Subcutaneous abdominal adipose tissue (tissue), 5 donors: ENCODE data around the gene INTS13.

ENCODE experiments used
- H3K27ac ChIP-seq: one replicate; pipeline ENCODE4 v1.7.0; 2013; ENCODE audit warnings: low read depth, mild to moderate bottlenecking, inconsistent platforms, low read length, moderate library complexity
- H3K27me3 ChIP-seq, 5 donors: one replicate each; pipeline ENCODE4 v1.7.0; 2013; ENCODE audit warnings: low read length in 5 of 5, inconsistent platforms in 1 of 5; ENCODE audit not compliant: control insufficient read depth in 5 of 5, insufficient read depth in 4 of 5
- H3K36me3 ChIP-seq, 5 donors: one replicate each; pipeline ENCODE4 v1.7.0; 2013; ENCODE audit warnings: low read length in 5 of 5; ENCODE audit not compliant: control insufficient read depth in 5 of 5, insufficient read depth in 5 of 5
- H3K4me1 ChIP-seq, 5 donors: one replicate each; pipeline ENCODE4 v1.7.0; 2013; ENCODE audit warnings: low read length in 5 of 5, mild to moderate bottlenecking in 3 of 5, moderate library complexity in 1 of 5; ENCODE audit not compliant: control insufficient read depth in 5 of 5, insufficient read depth in 5 of 5
- H3K4me3 ChIP-seq, 5 donors: one replicate each; pipeline ENCODE4 v1.7.0; 2013; ENCODE audit warnings: low read length in 5 of 5, low read depth in 1 of 5
- H3K9ac ChIP-seq, 5 donors: one replicate each; pipeline ENCODE4 v1.7.0; 2013; ENCODE audit warnings: low read length in 5 of 5, mild to moderate bottlenecking in 4 of 5, moderate library complexity in 3 of 5
- H3K9me3 ChIP-seq, 5 donors: one replicate each; pipeline ENCODE4 v1.7.0; 2013; ENCODE audit warnings: low read length in 5 of 5; ENCODE audit not compliant: control insufficient read depth in 5 of 5
- donor health status: healthy.
- donor health status: healthy.
- donor health status: healthy.
- donor health status: healthy.
- donor health status: healthy.

Gene INTS13

GRCh38 chr12:26937863-26938700 lies at the start of gene INTS13, which contains the start of gene FGFR1OP2:
TSS of gene INTS13 (minus strand) at chr12:26937981. CDS start at chr12:26936803, 1,178 bp downstream.
TSS of gene FGFR1OP2 (plus strand) at chr12:26938470. CDS start at chr12:26954159, 15,689 bp downstream.
- Histone ChIP-seq H3K36me3 (peaks cover 0 to 5% (median 0%) of the 10 kb centered on the region in 5 donors), H3K9ac (peak within 1 kb of the TSS; percentile 87 to 99 (median 98)), H3K27me3 (no peaks in the 10 kb centered on the region), H3K4me3 (peak within 1 kb of the TSS; percentile 86 to 100 (median 99)), H3K9me3 (no peaks in the 10 kb centered on the region), H3K27ac (peak within 1 kb of the TSS; percentile 84), H3K4me1 (peaks cover 6 to 54% (median 48%) of the 10 kb centered on the region in 5 donors)

- Histone ChIP-seq H3K36me3 (peaks cover 17 to 24% (median 21%) of the 10 kb centered on the region in 5 donors), H3K9me3 (no peaks in the 10 kb centered on the region), H3K27ac (no peak overlapping the region), H3K9ac (no peak overlapping the region), H3K4me1 (peaks cover 0 to 4% (median 3%) of the 10 kb centered on the region in 5 donors), H3K27me3 (no peaks in the 10 kb centered on the region), H3K4me3 (no peak overlapping the region)
These were observed 45.1 kb upstream of the INTS13 start for GRCh38 chr12:26982866-26983265.

- Histone ChIP-seq H3K9me3 (no peaks in the 10 kb centered on the region), H3K4me1 (no peaks in the 10 kb centered on the region), H3K27ac (no peak overlapping the region), H3K36me3 (peaks cover 20 to 44% (median 35%) of the 10 kb centered on the region in 5 donors), H3K4me3 (no peak overlapping the region), H3K9ac (no peak overlapping the region), H3K27me3 (no peaks in the 10 kb centered on the region)
These were observed 42.0 kb upstream of the INTS13 start for GRCh38 chr12:26979733-26980132.

- no peak overlapping the region for H3K4me3 ChIP-seq
- no peak overlapping the region for H3K27ac ChIP-seq
- no peaks in the 10 kb centered on the region for H3K9me3 ChIP-seq
- no peak overlapping the region for H3K9ac ChIP-seq
- H3K27me3 ChIP-seq, result no peaks in the 10 kb centered on the region
- no peaks in the 10 kb centered on the region for H3K4me1 ChIP-seq
- H3K36me3 ChIP-seq, result peaks cover 25 to 46% (median 38%) of the 10 kb centered on the region in 5 donors
These were observed 41.0 kb upstream of the INTS13 start for GRCh38 chr12:26978801-26979200.

GRCh38 chr12:26976687-26977086 lies 38.9 kb upstream of the INTS13 start:
- no peak overlapping the region for H3K4me3 ChIP-seq
- H3K4me1 ChIP-seq, result no peaks in the 10 kb centered on the region
- H3K9me3 ChIP-seq, result no peaks in the 10 kb centered on the region
- peaks cover 32 to 45% (median 35%) of the 10 kb centered on the region in 5 donors for H3K36me3 ChIP-seq
- H3K27me3 ChIP-seq, result no peaks in the 10 kb centered on the region
- H3K27ac ChIP-seq, result no peak overlapping the region
- no peak overlapping the region for H3K9ac ChIP-seq

- Histone ChIP-seq H3K9me3 (no peaks in the 10 kb centered on the region), H3K36me3 (peaks cover 26 to 47% (median 34%) of the 10 kb centered on the region in 5 donors), H3K27me3 (no peaks in the 10 kb centered on the region), H3K27ac (no peak overlapping the region), H3K4me1 (no peaks in the 10 kb centered on the region), H3K9ac (no peak overlapping the region), H3K4me3 (no peak overlapping the region)
These were observed 34.2 kb upstream of the INTS13 start for GRCh38 chr12:26971963-26972362.

GRCh38 chr12:26970136-26970535 lies 32.4 kb upstream of the INTS13 start:
- Histone ChIP-seq H3K4me1 (no peaks in the 10 kb centered on the region), H3K36me3 (peaks cover 18 to 40% (median 24%) of the 10 kb centered on the region in 5 donors), H3K9me3 (no peaks in the 10 kb centered on the region), H3K27ac (no peak overlapping the region), H3K4me3 (no peak overlapping the region), H3K9ac (no peak overlapping the region), H3K27me3 (no peaks in the 10 kb centered on the region)

GRCh38 chr12:26966842-26967241 lies 29.1 kb upstream of the INTS13 start:
- Histone ChIP-seq H3K9ac (no peak overlapping the region), H3K4me3 (no peak overlapping the region), H3K36me3 (peaks cover 18 to 38% (median 36%) of the 10 kb centered on the region in 5 donors), H3K4me1 (no peaks in the 10 kb centered on the region), H3K9me3 (no peaks in the 10 kb centered on the region), H3K27ac (no peak overlapping the region), H3K27me3 (no peaks in the 10 kb centered on the region)

- Histone ChIP-seq H3K9ac (no peak overlapping the region), H3K36me3 (peaks cover 24 to 55% (median 31%) of the 10 kb centered on the region in 5 donors), H3K4me3 (no peak overlapping the region), H3K4me1 (no peaks in the 10 kb centered on the region), H3K27ac (no peak overlapping the region), H3K9me3 (no peaks in the 10 kb centered on the region), H3K27me3 (no peaks in the 10 kb centered on the region)
These were observed 25.6 kb upstream of the INTS13 start for GRCh38 chr12:26963413-26963812.

- Histone ChIP-seq H3K9me3 (no peaks in the 10 kb centered on the region), H3K27ac (no peak overlapping the region), H3K9ac (no peak overlapping the region), H3K4me1 (no peaks in the 10 kb centered on the region), H3K4me3 (no peak overlapping the region), H3K27me3 (no peaks in the 10 kb centered on the region), H3K36me3 (peaks cover 25 to 52% (median 35%) of the 10 kb centered on the region in 5 donors)
These were observed 24.0 kb upstream of the INTS13 start for GRCh38 chr12:26961803-26962202.
